HG02840 (cell line): ENCODE data around the gene TSGA10IP.

Experiments
- ATAC-seq: cut with Tn5 transposase; IDR thresholded peaks from one replicate; pipeline ENCODE4 v1.9.1; 2021; ENCODE audit warnings: mild to moderate bottlenecking, moderate library complexity, moderate number of reproducible peaks; ENCODE audit not compliant: unreplicated experiment, low FRiP score

TSGA10IP gene

GRCh38 chr11:65917434-65918210 is 27.7 kb upstream of the TSGA10IP start:
- ATAC-seq: no peak

GRCh38 chr11:65918211-65919140 is 26.8 kb upstream of the TSGA10IP start, which contains the start of gene C11orf68:
TSS of gene C11orf68 (minus strand) at chr11:65919062. CDS start at chr11:65919031, 31 bp downstream.
- ATAC-seq: peak; percentile 45

- peak; percentile 87 for ATAC-seq
Observed at GRCh38 chr11:65919141-65919572, 26.1 kb upstream of the TSGA10IP start, which contains the start of gene DRAP1. TSS of gene DRAP1 (plus strand) at chr11:65919426. CDS start at chr11:65919502, 76 bp downstream.

- peak; percentile 46 for ATAC-seq
Observed at GRCh38 chr11:65919573-65920371, 25.5 kb upstream of the TSGA10IP start.

- no peak for ATAC-seq
Observed at GRCh38 chr11:65920372-65920802, 24.9 kb upstream of the TSGA10IP start.

- no peak for ATAC-seq
Observed at GRCh38 chr11:65921033-65921555, 24.2 kb upstream of the TSGA10IP start.

- ATAC-seq: no peak
Observed at GRCh38 chr11:65921876-65922275, 23.4 kb upstream of the TSGA10IP start.

GRCh38 chr11:65922565-65922964 is 22.7 kb upstream of the TSGA10IP start:
- ATAC-seq: no peak

GRCh38 chr11:65925397-65925796 is 19.9 kb upstream of the TSGA10IP start:
- ATAC-seq: no peak

GRCh38 chr11:65927904-65928397 is 17.3 kb upstream of the TSGA10IP start:
- peak; percentile 61 for ATAC-seq

GRCh38 chr11:65928667-65929066 is 16.6 kb upstream of the TSGA10IP start:
- ATAC-seq: no peak

GRCh38 chr11:65931773-65932557 is 13.3 kb upstream of the TSGA10IP start:
- ATAC-seq: no peak

GRCh38 chr11:65932558-65932919 is 12.7 kb upstream of the TSGA10IP start:
- no peak for ATAC-seq

GRCh38 chr11:65934014-65934413 is 11.3 kb upstream of the TSGA10IP start:
- ATAC-seq: no peak

GRCh38 chr11:65937766-65938165 is 7.5 kb upstream of the TSGA10IP start:
- no peak for ATAC-seq

GRCh38 chr11:65941720-65942310 is 3.5 kb upstream of the TSGA10IP start:
- ATAC-seq: no peak

- no peak for ATAC-seq
Observed at GRCh38 chr11:65942531-65942930, 2.7 kb upstream of the TSGA10IP start.

- ATAC-seq: no peak
Observed at GRCh38 chr11:65944191-65944590, 1.1 kb upstream of the TSGA10IP start.

GRCh38 chr11:65944767-65945166 is 513 bp upstream of the TSGA10IP start:
- ATAC-seq: no peak
